ENCODE results near the gene LRFN2.

- TF ChIP-seq CTCF (IDR thresholded peaks at IDR 0.05) (no peak), EZH2 (IDR thresholded peaks at IDR 0.05; ENCODE audit: borderline replicate concordance, insufficient read depth, low read depth, low read length, poor library complexity, severe bottlenecking) (no peak)
These were observed 42.9 kb upstream of the LRFN2 start for GRCh38 chr6:40630051-40630450.
